C4-2B (cell line): ENCODE results near the gene NAV2.

Source experiments
- H3K27ac ChIP-seq: fragments of 450-650 bp; 2 replicates; pipeline ENCODE4 v1.5.1; 2017
- CTCF ChIP-seq: fragments of 450-650 bp; conservative IDR thresholded peaks from 2 replicates; pipeline ENCODE4 v1.5.1; 2017; ENCODE audit warnings: mild to moderate bottlenecking
- ZFX ChIP-seq: fragments of 450-650 bp; IDR thresholded peaks from 2 replicates; pipeline ENCODE4 v1.6.1; 2017

NAV2 gene

GRCh38 chr11:19987331-19987801 is 274.7 kb downstream of the NAV2 start:
- no peak overlapping the region for H3K27ac ChIP-seq
- no peak for TF ChIP-seq CTCF
- TF ChIP-seq ZFX = no peak

- TF ChIP-seq CTCF (no peak), ZFX (no peak)
- no peak overlapping the region for H3K27ac ChIP-seq
These were observed 276.0 kb downstream of the NAV2 start for GRCh38 chr11:19988598-19988997.

GRCh38 chr11:19989191-19989590 is 276.6 kb downstream of the NAV2 start:
- TF ChIP-seq CTCF (no peak), ZFX (no peak)
- no peak overlapping the region for H3K27ac ChIP-seq

- TF ChIP-seq ZFX (no peak), CTCF (no peak)
- no peak overlapping the region for H3K27ac ChIP-seq
These were observed 279.5 kb downstream of the NAV2 start for GRCh38 chr11:19992162-19992561.

GRCh38 chr11:19992998-19993397 is 280.4 kb downstream of the NAV2 start:
- TF ChIP-seq CTCF (no peak), ZFX (no peak)
- H3K27ac ChIP-seq = no peak overlapping the region

- no peak for TF ChIP-seq CTCF
- no peak for TF ChIP-seq ZFX
- no peak overlapping the region for H3K27ac ChIP-seq
These were observed 282.0 kb downstream of the NAV2 start for GRCh38 chr11:19994672-19995071.

- no peak overlapping the region for H3K27ac ChIP-seq
- no peak for TF ChIP-seq ZFX
- TF ChIP-seq CTCF = no peak
These were observed 282.5 kb downstream of the NAV2 start for GRCh38 chr11:19995145-19995544.
